ENCODE measurements around the gene DCLK2.

- no peak for TF ChIP-seq CTCF (IDR thresholded peaks at IDR 0.05)
- TF ChIP-seq EP300 (IDR thresholded peaks at IDR 0.05) = no peak
- no peak for TF ChIP-seq POLR2AphosphoS5 (IDR thresholded peaks at IDR 0.05)
These were observed 180.3 kb downstream of the DCLK2 start for GRCh38 chr4:150258569-150258968.

Data from upper lobe of left lung (tissue), 4 donors.